HCEC 1CT (cell line): Measurements from ENCODE around the gene MYBL2.

Experiments used
- DNase-seq: peaks from one replicate; pipeline ENCODE4 v3.0.0-alpha.2; 2017

The MYBL2 gene

GRCh38 chr20:43724383-43724782, 57.5 kb downstream of the MYBL2 start:
- DNase-seq = no peak

- peak; percentile 43 for DNase-seq
Observed at GRCh38 chr20:43725666-43726065, 58.8 kb downstream of the MYBL2 start.

GRCh38 chr20:43726333-43726732, 59.4 kb downstream of the MYBL2 start:
- DNase-seq = no peak

- peak; percentile 65 for DNase-seq
Observed at GRCh38 chr20:43726811-43727338, 60.0 kb downstream of the MYBL2 start, which contains the start of gene GTSF1L. GTSF1L (minus strand) TSS chr20:43727002; CDS start chr20:43726694, 308 bp downstream.

- DNase-seq = no peak
Observed at GRCh38 chr20:43727980-43728590, 61.2 kb downstream of the MYBL2 start.

- no peak for DNase-seq
Observed at GRCh38 chr20:43728686-43729255, 61.9 kb downstream of the MYBL2 start.

GRCh38 chr20:43731469-43731868, 64.6 kb downstream of the MYBL2 start:
- peak; percentile 48 for DNase-seq

- DNase-seq = no peak
Observed at GRCh38 chr20:43731927-43732326, 65.0 kb downstream of the MYBL2 start.

- no peak for DNase-seq
Observed at GRCh38 chr20:43736588-43737158, 69.8 kb downstream of the MYBL2 start.

GRCh38 chr20:43737925-43738324, 71.0 kb downstream of the MYBL2 start:
- no peak for DNase-seq

GRCh38 chr20:43739148-43739749, 72.3 kb downstream of the MYBL2 start:
- no peak for DNase-seq

GRCh38 chr20:43740642-43741041, 73.7 kb downstream of the MYBL2 start:
- DNase-seq = no peak

GRCh38 chr20:43744151-43744611, 77.3 kb downstream of the MYBL2 start:
- peak; percentile 19 for DNase-seq

- DNase-seq = no peak
Observed at GRCh38 chr20:43744966-43745730, 78.2 kb downstream of the MYBL2 start.

- DNase-seq = no peak
Observed at GRCh38 chr20:43746344-43747137, 79.6 kb downstream of the MYBL2 start.

GRCh38 chr20:43748274-43748673, 81.4 kb downstream of the MYBL2 start:
- peak; percentile 20 for DNase-seq

- peak; percentile 49 for DNase-seq
Observed at GRCh38 chr20:43749734-43750294, 82.9 kb downstream of the MYBL2 start.

- peak; percentile 3 for DNase-seq
Observed at GRCh38 chr20:43750774-43751166, 83.9 kb downstream of the MYBL2 start.

- DNase-seq = peak; percentile 96
Observed at GRCh38 chr20:43751167-43752050, 84.5 kb downstream of the MYBL2 start.

GRCh38 chr20:43752051-43752360, 85.1 kb downstream of the MYBL2 start:
- no peak for DNase-seq
